SK-N-SH treated with all-trans-retinoic acid at 6 μM for 48 hours (cell line): ENCODE results near the gene FAAP100.

Experiments used
- ATAC-seq: fragments of 200-7000 bp; cut with Tn5 transposase; 3 replicates; pipeline ENCODE4 v1.9.1; 2020; ENCODE audit warnings: mild to moderate bottlenecking, moderate library complexity
- ARNTL ChIP-seq: fragments of 450-650 bp; formaldehyde crosslinking; IDR thresholded peaks from 2 replicates; pipeline ENCODE4 v1.5.0; 2020; ENCODE audit warnings: low read depth, mild to moderate bottlenecking, moderate library complexity, borderline replicate concordance
- BACH2 ChIP-seq: fragments of 250-450 bp; sonication (Bioruptor Pico); IDR thresholded peaks from 2 replicates; pipeline ENCODE4 v1.9.0; 2021; ENCODE audit warnings: mild to moderate bottlenecking, borderline replicate concordance
- CSDC2 ChIP-seq: fragments of 250-450 bp; sonication (Bioruptor Pico); IDR thresholded peaks from 2 replicates; pipeline ENCODE4 v1.5.0; 2020; ENCODE audit warnings: mild to moderate bottlenecking, moderate library complexity
- ESRRG ChIP-seq: fragments of 250-450 bp; sonication (Bioruptor Pico); IDR thresholded peaks from 2 replicates; pipeline ENCODE4 v1.6.1; 2021; ENCODE audit warnings: mild to moderate bottlenecking
- GLIS3 ChIP-seq: fragments of 250-450 bp; sonication (Bioruptor Pico); IDR thresholded peaks from 2 replicates; pipeline ENCODE4 v1.5.0; 2020; ENCODE audit warnings: mild to moderate bottlenecking, moderate library complexity
- ISL1 ChIP-seq: fragments of 250-450 bp; sonication (Bioruptor Pico); IDR thresholded peaks from 2 replicates; pipeline ENCODE4 v2.1.2; 2022; ENCODE audit warnings: mild to moderate bottlenecking, moderate library complexity
- OSR1 ChIP-seq: fragments of 250-450 bp; sonication (Bioruptor Pico); IDR thresholded peaks from 2 replicates; pipeline ENCODE4 v1.8.0; 2022; ENCODE audit warnings: moderate library complexity, mild to moderate bottlenecking, inconsistent platforms
- PPARA ChIP-seq: fragments of 250-450 bp; sonication (Bioruptor Pico); IDR thresholded peaks from 2 replicates; pipeline ENCODE4 v1.5.0; 2020; ENCODE audit warnings: mild to moderate bottlenecking, borderline replicate concordance
- RARB ChIP-seq: fragments of 250-450 bp; sonication (Bioruptor Pico); IDR thresholded peaks from 2 replicates; pipeline ENCODE4 v1.8.0; 2021; ENCODE audit warnings: mild to moderate bottlenecking, moderate library complexity
- SNAI2 ChIP-seq: fragments of 250-450 bp; sonication (Bioruptor Pico); IDR thresholded peaks from 2 replicates; pipeline ENCODE4 v1.5.0; 2020; ENCODE audit warnings: mild to moderate bottlenecking, moderate library complexity
- TOX ChIP-seq: fragments of 250-450 bp; sonication (Bioruptor Pico); IDR thresholded peaks from 2 replicates; pipeline ENCODE4 v1.8.0; 2021; ENCODE audit warnings: mild to moderate bottlenecking, moderate library complexity, borderline replicate concordance
- ZC3H10 ChIP-seq: fragments of 250-450 bp; sonication (Bioruptor Pico); IDR thresholded peaks from 2 replicates; pipeline ENCODE4 v1.5.1; 2021; ENCODE audit warnings: mild to moderate bottlenecking, moderate library complexity
- ZFP30 ChIP-seq: fragments of 450-650 bp; formaldehyde crosslinking; IDR thresholded peaks from 2 replicates; pipeline ENCODE4 v1.5.0; 2022; ENCODE audit warnings: mild to moderate bottlenecking, moderate library complexity
- ZNF565 ChIP-seq: fragments of 450-650 bp; formaldehyde crosslinking; conservative IDR thresholded peaks from 2 replicates; pipeline ENCODE4 v1.5.0; 2020; ENCODE audit warnings: low read depth, mild to moderate bottlenecking, moderate library complexity
- ZNF70 ChIP-seq: fragments of 450-650 bp; formaldehyde crosslinking; IDR thresholded peaks from 2 replicates; pipeline ENCODE4 v1.5.0; 2020; ENCODE audit warnings: mild to moderate bottlenecking, moderate library complexity
- ZNF8 ChIP-seq: fragments of 450-650 bp; formaldehyde crosslinking; IDR thresholded peaks from 2 replicates; pipeline ENCODE4 v1.5.0; 2020; ENCODE audit warnings: mild to moderate bottlenecking, moderate library complexity
- TF ChIP-seq, protein P1 (sequence below): fragments of 250-450 bp; sonication (Bioruptor Pico); IDR thresholded peaks from 2 replicates; pipeline ENCODE4 v1.5.0; 2020; ENCODE audit warnings: mild to moderate bottlenecking, moderate library complexity
- TF ChIP-seq, protein P2 (sequence below): fragments of 250-450 bp; sonication (Bioruptor Pico); IDR thresholded peaks from 2 replicates; pipeline ENCODE4 v1.8.0; 2021; ENCODE audit warnings: low read depth, mild to moderate bottlenecking, moderate library complexity, borderline replicate concordance
- TF ChIP-seq, protein P3 (sequence below): fragments of 250-450 bp; sonication (Bioruptor Pico); IDR thresholded peaks from 2 replicates; pipeline ENCODE4 v1.5.1; 2020; ENCODE audit warnings: low read depth, mild to moderate bottlenecking, moderate library complexity
- TF ChIP-seq, protein P4 (sequence below): fragments of 250-450 bp; sonication (Bioruptor Pico); IDR thresholded peaks from 2 replicates; pipeline ENCODE4 v1.8.0; 2020; ENCODE audit warnings: mild to moderate bottlenecking, moderate library complexity, borderline replicate concordance
- TF ChIP-seq, protein P5 (sequence below): fragments of 250-450 bp; sonication (Bioruptor Pico); IDR thresholded peaks from 2 replicates; pipeline ENCODE4 v1.5.1; 2021; ENCODE audit warnings: mild to moderate bottlenecking, moderate library complexity

FAAP100 gene

DNA sequence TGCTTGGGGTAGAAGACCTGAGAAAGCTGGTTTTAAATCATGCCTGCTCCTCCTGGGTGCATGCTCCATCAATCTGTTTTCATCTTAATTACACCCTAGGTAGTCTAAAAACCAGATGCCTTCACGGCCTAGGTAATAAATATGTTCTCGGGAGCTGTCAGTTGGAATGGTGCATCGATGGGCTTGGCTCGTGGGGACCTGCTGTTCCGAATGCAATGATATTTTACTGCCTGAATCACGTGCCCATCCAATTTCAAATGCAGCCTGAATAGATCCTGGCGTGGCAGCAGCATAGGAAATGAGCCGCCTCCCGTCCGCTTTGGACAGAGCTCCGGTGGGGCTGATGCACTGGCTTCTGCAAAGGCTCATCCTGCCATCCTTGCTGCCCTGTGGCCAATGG, 18.8 kb upstream of the FAAP100 start:
- TF ChIP-seq, protein P1, sequence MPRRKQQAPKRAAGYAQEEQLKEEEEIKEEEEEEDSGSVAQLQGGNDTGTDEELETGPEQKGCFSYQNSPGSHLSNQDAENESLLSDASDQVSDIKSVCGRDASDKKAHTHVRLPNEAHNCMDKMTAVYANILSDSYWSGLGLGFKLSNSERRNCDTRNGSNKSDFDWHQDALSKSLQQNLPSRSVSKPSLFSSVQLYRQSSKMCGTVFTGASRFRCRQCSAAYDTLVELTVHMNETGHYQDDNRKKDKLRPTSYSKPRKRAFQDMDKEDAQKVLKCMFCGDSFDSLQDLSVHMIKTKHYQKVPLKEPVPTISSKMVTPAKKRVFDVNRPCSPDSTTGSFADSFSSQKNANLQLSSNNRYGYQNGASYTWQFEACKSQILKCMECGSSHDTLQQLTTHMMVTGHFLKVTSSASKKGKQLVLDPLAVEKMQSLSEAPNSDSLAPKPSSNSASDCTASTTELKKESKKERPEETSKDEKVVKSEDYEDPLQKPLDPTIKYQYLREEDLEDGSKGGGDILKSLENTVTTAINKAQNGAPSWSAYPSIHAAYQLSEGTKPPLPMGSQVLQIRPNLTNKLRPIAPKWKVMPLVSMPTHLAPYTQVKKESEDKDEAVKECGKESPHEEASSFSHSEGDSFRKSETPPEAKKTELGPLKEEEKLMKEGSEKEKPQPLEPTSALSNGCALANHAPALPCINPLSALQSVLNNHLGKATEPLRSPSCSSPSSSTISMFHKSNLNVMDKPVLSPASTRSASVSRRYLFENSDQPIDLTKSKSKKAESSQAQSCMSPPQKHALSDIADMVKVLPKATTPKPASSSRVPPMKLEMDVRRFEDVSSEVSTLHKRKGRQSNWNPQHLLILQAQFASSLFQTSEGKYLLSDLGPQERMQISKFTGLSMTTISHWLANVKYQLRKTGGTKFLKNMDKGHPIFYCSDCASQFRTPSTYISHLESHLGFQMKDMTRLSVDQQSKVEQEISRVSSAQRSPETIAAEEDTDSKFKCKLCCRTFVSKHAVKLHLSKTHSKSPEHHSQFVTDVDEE (CRISPR knock-in tag) = no peak
- no peak for TF ChIP-seq ZNF70 (CRISPR knock-in tag)
- TF ChIP-seq, protein P2, sequence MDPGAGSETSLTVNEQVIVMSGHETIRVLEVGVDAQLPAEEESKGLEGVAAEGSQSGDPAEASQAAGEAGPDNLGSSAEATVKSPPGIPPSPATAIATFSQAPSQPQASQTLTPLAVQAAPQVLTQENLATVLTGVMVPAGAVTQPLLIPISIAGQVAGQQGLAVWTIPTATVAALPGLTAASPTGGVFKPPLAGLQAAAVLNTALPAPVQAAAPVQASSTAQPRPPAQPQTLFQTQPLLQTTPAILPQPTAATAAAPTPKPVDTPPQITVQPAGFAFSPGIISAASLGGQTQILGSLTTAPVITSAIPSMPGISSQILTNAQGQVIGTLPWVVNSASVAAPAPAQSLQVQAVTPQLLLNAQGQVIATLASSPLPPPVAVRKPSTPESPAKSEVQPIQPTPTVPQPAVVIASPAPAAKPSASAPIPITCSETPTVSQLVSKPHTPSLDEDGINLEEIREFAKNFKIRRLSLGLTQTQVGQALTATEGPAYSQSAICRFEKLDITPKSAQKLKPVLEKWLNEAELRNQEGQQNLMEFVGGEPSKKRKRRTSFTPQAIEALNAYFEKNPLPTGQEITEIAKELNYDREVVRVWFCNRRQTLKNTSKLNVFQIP (CRISPR knock-in tag) = no peak
- TF ChIP-seq, all 23 proteins: peak for 0
- ATAC-seq = no peak

DNA sequence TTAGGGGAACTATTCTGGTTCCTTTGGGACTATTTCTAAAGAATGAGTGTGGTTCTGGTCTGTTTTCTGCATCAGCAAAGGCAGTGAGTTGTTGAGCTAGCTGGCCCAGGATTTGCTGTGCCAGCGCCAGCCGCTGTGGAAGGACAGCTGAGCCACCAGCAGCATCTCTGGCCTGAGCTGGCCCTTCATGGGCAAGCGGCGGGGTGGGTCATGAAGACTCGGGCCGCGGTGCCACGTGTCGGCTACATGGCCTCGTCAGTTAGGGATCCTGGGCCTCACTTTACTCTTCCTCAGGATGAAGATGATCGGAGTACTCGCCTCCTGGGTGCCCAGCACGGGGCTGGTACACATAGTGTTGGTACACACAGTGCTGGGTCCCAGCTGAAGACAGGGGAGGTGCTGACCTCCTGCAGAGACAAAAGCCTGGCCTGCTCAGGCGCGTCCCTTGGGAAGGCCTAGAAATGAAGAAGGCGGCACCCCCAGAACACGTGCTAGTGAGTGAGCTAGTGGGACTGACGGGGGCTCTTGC, 17.9 kb upstream of the FAAP100 start:
- no peak for ATAC-seq
- TF ChIP-seq, protein P3, sequence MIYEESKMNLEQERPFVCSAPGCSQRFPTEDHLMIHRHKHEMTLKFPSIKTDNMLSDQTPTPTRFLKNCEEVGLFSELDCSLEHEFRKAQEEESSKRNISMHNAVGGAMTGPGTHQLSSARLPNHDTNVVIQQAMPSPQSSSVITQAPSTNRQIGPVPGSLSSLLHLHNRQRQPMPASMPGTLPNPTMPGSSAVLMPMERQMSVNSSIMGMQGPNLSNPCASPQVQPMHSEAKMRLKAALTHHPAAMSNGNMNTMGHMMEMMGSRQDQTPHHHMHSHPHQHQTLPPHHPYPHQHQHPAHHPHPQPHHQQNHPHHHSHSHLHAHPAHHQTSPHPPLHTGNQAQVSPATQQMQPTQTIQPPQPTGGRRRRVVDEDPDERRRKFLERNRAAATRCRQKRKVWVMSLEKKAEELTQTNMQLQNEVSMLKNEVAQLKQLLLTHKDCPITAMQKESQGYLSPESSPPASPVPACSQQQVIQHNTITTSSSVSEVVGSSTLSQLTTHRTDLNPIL = no peak
- no peak for TF ChIP-seq CSDC2 (CRISPR knock-in tag)
- TF ChIP-seq, protein P2 (CRISPR knock-in tag) = no peak
- TF ChIP-seq TOX (CRISPR knock-in tag) = no peak
- no peak for TF ChIP-seq BACH2 (CRISPR knock-in tag)
- no peak for TF ChIP-seq SNAI2
- TF ChIP-seq ZC3H10 (CRISPR knock-in tag) = no peak
- no peak for TF ChIP-seq ZFP30 (CRISPR knock-in tag)
- no peak for TF ChIP-seq ZNF70 (CRISPR knock-in tag)
- TF ChIP-seq ARNTL (CRISPR knock-in tag) = no peak
- no peak for TF ChIP-seq PPARA (CRISPR knock-in tag)
- TF ChIP-seq ZNF565 (CRISPR knock-in tag) = no peak
- no peak for TF ChIP-seq ISL1 (CRISPR knock-in tag)
- TF ChIP-seq RARB (CRISPR knock-in tag) = no peak
- TF ChIP-seq, protein P4, sequence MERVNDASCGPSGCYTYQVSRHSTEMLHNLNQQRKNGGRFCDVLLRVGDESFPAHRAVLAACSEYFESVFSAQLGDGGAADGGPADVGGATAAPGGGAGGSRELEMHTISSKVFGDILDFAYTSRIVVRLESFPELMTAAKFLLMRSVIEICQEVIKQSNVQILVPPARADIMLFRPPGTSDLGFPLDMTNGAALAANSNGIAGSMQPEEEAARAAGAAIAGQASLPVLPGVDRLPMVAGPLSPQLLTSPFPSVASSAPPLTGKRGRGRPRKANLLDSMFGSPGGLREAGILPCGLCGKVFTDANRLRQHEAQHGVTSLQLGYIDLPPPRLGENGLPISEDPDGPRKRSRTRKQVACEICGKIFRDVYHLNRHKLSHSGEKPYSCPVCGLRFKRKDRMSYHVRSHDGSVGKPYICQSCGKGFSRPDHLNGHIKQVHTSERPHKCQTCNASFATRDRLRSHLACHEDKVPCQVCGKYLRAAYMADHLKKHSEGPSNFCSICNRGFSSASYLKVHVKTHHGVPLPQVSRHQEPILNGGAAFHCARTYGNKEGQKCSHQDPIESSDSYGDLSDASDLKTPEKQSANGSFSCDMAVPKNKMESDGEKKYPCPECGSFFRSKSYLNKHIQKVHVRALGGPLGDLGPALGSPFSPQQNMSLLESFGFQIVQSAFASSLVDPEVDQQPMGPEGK (CRISPR knock-in tag) = no peak
- TF ChIP-seq OSR1 (CRISPR knock-in tag) = no peak
- no peak for TF ChIP-seq ESRRG (CRISPR knock-in tag)

DNA sequence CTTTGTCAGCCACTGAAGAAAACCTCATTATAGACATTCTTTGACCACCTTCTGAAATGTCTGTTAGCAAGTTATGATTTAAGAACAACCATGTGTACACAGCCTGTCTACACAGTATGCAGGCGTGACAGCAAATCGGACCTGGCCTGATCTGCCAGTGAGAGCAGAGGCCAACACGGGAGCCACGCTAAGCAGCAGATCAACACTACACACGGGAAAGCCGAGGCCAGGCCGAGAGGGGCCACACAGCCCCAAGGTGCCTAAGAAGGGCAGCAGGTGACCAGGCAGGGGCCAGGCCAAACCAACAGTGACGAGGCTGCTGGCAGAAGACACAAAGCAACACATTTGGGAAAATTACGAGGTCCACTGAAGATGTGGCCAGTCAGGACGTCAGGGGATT, 16.3 kb upstream of the FAAP100 start:
- no peak for ATAC-seq
- TF ChIP-seq ARNTL (CRISPR knock-in tag) = no peak
- TF ChIP-seq ISL1 (CRISPR knock-in tag) = no peak
- TF ChIP-seq TOX (CRISPR knock-in tag) = no peak
- TF ChIP-seq, protein P5, sequence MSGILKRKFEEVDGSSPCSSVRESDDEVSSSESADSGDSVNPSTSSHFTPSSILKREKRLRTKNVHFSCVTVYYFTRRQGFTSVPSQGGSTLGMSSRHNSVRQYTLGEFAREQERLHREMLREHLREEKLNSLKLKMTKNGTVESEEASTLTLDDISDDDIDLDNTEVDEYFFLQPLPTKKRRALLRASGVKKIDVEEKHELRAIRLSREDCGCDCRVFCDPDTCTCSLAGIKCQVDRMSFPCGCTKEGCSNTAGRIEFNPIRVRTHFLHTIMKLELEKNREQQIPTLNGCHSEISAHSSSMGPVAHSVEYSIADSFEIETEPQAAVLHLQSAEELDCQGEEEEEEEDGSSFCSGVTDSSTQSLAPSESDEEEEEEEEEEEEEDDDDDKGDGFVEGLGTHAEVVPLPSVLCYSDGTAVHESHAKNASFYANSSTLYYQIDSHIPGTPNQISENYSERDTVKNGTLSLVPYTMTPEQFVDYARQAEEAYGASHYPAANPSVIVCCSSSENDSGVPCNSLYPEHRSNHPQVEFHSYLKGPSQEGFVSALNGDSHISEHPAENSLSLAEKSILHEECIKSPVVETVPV (CRISPR knock-in tag) = no peak
- no peak for TF ChIP-seq ZC3H10 (CRISPR knock-in tag)
- no peak for TF ChIP-seq SNAI2
- TF ChIP-seq ZNF8 = no peak
- TF ChIP-seq ZFP30 (CRISPR knock-in tag) = no peak
- no peak for TF ChIP-seq OSR1 (CRISPR knock-in tag)
- TF ChIP-seq GLIS3 (CRISPR knock-in tag) = no peak
- TF ChIP-seq PPARA (CRISPR knock-in tag) = no peak
- TF ChIP-seq BACH2 (CRISPR knock-in tag) = no peak
- TF ChIP-seq, protein P3 = no peak
- TF ChIP-seq, protein P1 (CRISPR knock-in tag) = no peak
